GM18520 (cell line): ENCODE results near the gene NRDC.
"Not testable (repeated sequence)": the region's sequence is repeated elsewhere in the genome, so short reads cannot be mapped to it uniquely, and the experiment has no call there.

ENCODE experiments used
- ATAC-seq: cut with Tn5 transposase; IDR thresholded peaks from one replicate; pipeline ENCODE4 v1.9.1; 2021; ENCODE audit not compliant: unreplicated experiment

NRDC gene

DNA sequence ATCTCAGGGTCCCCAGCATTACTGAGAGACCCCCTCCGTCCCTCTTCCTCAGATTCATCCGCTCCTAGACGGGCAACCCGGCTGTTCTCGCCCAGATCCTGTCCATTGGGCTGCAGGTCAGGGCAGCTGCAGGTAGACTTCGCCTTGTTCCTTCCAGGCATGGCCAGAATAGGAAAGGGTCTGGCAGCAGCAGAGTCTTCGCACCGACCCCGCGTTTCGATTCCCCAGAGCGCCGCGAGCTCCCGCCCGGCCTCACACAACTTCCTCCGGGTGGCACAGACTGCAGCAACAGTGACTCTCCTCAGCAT, 265 bp downstream of the NRDC start:
- no peak for ATAC-seq

DNA sequence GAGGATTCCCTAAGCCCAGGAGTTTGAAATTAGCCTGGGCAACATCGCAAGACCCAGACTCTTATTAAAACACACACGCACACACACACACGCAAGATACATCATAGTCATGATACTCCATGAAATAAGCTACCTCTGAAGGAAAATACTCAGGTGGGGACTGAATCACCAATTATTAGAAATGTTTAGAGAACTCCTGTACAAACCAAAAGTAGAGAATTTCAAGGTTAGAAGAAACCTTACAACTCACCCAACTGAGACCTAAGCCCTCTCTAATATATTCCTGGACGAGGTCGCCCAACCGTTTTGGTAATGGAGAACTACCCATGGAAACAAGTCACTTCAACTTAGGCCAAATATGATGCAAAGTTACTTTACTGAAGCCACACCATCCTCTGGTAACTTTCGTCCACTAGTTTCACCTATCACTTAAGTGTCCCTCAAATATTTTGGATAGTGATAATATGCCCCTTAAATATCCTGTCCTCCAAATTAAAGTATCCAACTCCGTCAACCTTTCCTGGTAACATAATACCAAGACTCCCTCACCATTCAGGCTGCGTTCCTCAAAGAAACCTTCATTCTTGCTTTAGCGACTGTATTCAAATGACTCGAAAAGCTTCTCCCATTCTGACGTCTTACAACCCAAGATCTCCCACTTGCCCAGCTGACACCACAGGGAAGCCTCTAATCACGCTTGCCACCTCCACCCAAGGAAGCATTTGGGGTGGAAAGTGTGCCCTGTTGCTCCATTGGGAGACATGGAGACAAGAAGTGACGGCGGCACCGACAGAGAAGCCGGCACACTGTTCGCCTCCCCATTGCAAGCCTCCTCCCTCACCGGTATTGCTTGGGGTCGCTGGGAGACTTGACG, 856 bp downstream of the NRDC start:
- ATAC-seq, result no peak

DNA sequence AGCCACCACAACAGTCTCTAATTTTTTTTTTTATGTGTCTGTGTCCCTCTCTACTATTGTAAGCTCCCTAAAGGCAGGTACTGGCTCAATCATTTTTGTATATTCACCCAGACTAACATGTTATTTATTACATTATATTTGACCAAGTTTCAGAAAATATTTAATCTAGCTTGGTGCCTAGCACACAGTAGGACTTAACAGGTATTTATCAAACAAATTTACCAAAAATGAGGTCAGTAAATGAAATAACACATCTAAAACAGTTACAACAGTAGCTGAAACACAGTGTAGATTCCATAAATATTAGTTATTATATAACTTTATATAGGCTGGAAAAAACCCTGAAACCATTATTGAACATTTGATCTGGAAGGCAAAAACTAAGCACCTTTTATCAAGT, 2.7 kb downstream of the NRDC start:
- ATAC-seq, result no peak

DNA sequence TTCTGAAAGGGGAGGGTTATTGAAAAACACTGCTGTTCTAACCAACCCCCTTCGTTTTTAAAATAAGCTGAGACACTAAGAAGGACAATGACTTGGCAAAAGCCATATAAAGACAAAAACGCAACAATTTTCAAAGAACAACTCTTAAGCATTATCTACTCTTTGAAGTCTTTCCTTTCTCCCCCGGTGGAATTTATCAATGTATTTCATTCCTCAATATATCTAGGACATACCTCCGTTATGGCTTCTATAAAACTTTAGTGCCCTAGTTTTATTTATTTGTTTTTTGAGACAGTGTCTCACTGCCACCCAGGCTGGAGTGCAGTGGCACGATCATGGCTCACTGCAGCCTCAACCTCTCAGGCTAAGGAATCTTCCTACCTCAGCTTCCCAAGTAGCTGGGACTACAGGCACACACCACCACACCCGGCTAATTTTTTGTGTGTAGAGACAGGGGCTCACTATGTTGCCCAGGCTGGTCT, 3.2 kb downstream of the NRDC start:
- ATAC-seq, result no peak

DNA sequence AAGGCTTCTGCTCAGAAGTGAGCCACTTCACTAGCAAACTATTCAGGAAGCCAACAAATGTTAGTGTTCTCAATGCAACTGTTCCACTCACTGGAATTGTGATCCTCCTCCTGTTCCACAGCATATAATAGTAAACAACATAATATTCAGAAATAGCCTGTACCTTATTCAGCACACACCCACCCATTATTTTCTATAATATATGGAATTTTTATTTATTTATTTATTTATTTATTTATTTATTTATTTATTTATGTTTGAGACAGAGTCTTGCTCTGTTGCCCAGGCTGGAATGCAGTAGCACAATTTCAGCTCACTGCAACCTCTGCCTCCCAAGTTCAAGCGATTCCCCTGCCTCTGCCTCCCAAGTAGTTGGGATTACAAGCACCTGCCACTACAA, 5.3 kb downstream of the NRDC start:
- not testable (repeated sequence) for ATAC-seq

GRCh38 chr1:51871351-51871975, 7.1 kb downstream of the NRDC start:
- no peak for ATAC-seq

DNA sequence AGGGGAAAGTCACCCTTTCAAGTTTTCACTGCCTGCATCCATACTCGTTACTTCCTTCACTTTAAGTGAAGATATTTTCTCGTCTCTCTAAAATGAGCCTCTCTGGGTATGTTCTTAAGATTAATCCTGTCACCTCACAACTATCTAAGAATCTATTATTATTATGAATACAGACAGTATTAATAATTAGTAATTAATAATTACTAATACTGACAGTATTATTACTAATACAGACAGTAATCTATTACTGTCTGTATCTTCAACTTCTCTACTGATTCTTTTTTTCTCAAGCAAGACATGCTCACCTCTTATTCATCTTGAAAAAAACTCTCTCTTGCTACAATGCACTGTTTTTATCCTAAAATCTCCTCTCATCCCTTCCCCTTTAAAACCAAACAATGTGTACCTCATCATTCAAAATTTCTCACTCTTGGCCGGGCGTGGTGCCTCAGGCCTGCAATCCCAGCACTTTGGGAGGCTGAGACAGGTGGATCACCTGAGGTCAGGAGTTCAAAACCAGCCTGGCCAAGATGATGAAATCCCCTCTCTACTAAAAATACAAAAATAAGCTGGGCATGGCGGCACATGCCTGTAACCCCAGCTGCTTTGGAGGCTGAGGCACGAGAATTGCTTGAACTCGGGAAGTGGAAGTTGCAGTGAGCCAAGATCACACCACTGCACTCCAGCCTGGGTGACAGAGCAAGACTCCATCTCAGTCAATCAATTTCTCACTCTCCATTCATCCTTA, 7.8 kb downstream of the NRDC start:
- no peak for ATAC-seq

- no peak for ATAC-seq
Observed at GRCh38 chr1:51867479-51868232, 10.9 kb downstream of the NRDC start.

- ATAC-seq, result no peak
Observed at GRCh38 chr1:51863384-51863783, 15.1 kb downstream of the NRDC start.

DNA sequence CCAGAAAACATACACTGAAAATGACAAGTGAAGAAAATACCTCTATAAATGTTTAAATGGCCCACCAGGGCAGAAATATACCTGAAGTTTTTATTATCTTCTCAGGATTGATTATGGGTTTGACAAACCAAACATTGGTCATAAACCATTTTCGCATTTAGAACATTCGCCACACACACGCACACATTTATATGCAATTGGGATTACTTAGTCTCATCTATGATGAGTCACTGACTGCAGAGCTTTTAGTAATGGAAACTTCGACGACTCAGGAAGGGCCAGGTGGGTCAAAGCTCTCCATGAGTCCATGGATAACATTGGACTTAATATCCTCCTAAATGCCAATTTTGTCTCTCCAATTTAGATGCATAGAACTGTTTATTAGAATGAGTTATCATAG, 16.9 kb downstream of the NRDC start:
- no peak for ATAC-seq

DNA sequence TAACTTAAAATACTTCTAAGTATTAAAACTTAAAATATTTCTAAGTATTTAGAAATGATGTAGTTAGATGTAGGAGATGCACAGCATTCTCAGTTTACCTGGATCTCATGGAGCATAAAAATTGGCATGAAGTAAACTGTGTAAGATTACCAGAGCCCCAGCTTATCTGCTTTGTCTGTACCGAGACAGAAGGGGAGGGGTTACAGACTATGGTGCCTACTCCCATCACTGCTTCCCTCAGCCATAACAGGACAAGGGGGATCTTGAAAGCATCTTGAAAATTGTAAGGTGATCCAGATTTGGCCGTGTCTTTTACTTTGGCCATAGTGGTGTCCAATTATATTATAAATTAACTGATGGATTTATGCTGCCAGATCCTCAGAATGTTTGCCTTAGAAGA, 18.8 kb downstream of the NRDC start:
- ATAC-seq, result no peak

- ATAC-seq, result no peak
Observed at GRCh38 chr1:51859333-51859732, 19.2 kb downstream of the NRDC start.

GRCh38 chr1:51858892-51859291, 19.6 kb downstream of the NRDC start:
- no peak for ATAC-seq

- no peak for ATAC-seq
Observed at GRCh38 chr1:51856745-51857144, 21.8 kb downstream of the NRDC start.

DNA sequence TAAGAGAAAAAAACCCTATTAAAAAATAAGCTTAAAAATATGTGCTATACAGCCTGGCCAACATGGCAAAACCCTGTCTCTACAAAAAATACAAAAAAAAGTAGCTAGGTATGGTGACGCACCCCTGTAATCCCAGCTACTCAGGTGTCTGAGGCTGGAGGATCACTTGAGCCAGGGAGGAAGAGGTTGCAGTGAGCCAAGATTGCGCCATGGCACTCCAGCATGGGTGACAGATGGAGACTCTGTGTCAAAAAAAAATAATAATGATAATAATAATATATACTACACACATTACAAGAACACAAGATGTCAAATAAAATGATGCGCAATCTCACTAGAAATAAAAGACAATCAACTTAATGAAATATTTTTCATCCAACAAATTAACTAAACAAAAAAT, 22.9 kb downstream of the NRDC start:
- ATAC-seq, result no peak

GRCh38 chr1:51853360-51853759, 25.2 kb downstream of the NRDC start:
- ATAC-seq, result no peak

DNA sequence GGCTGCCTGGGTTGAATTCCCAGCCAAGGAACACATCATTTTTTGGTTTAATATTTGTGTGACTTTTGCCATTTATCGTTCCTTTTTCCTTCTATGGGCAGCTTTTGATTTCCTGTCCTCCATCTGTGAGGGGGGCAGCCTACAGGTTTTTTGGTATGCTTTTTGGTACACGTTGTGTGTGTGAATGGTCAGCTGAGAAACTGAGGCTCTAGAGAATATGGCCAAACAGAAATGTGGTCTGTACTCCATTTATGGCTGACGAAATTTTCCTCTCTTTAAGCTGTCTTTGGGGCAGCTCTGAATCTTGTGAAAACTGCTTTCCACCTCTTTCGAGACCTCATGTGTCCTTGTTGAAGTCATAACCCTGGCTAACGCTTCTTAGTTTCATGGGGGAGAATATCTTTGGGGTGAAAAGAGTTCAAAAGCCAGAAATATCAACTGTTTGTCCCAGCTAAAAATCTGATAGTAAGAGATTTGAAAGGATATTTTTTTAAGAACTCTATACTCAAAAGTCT, 26.6 kb downstream of the NRDC start:
- no peak for ATAC-seq

- no peak for ATAC-seq
Observed at GRCh38 chr1:51850420-51851223, 27.9 kb downstream of the NRDC start.

- ATAC-seq, result no peak
Observed at GRCh38 chr1:51847294-51847920, 31.1 kb downstream of the NRDC start.

DNA sequence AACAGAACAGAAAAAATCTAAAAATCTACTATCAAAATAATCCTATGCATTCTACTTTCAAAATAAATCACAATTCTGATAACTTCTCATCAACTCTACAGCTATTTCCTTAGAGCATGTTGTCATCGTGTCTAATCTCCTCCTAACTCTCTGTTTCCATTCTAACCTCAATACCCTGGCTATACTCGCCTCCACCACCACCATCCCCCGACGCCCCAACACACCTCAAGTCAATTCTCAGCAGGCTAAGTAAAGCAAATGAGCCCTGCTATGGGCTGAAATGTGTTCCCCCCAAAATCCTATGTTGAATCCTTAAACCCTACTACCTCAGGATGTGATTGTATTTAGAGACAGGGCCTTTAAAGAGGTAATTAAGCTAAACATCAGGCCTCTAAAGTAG, 34.6 kb downstream of the NRDC start:
- ATAC-seq, result no peak
